GM19099 (cell line): ENCODE measurements around the gene SPOCD1.

ENCODE experiments used
- POLR2A ChIP-seq: IDR thresholded peaks from 3 replicates; pipeline ENCODE4 v1.6.1; 2011; ENCODE audit warnings: low read depth; ENCODE audit not compliant: insufficient read length; ENCODE audit errors: extremely low read depth

The SPOCD1 gene

GRCh38 chr1:31750858-31751510 lies 64.8 kb downstream of the SPOCD1 start:
- TF ChIP-seq POLR2A = no peak

DNA sequence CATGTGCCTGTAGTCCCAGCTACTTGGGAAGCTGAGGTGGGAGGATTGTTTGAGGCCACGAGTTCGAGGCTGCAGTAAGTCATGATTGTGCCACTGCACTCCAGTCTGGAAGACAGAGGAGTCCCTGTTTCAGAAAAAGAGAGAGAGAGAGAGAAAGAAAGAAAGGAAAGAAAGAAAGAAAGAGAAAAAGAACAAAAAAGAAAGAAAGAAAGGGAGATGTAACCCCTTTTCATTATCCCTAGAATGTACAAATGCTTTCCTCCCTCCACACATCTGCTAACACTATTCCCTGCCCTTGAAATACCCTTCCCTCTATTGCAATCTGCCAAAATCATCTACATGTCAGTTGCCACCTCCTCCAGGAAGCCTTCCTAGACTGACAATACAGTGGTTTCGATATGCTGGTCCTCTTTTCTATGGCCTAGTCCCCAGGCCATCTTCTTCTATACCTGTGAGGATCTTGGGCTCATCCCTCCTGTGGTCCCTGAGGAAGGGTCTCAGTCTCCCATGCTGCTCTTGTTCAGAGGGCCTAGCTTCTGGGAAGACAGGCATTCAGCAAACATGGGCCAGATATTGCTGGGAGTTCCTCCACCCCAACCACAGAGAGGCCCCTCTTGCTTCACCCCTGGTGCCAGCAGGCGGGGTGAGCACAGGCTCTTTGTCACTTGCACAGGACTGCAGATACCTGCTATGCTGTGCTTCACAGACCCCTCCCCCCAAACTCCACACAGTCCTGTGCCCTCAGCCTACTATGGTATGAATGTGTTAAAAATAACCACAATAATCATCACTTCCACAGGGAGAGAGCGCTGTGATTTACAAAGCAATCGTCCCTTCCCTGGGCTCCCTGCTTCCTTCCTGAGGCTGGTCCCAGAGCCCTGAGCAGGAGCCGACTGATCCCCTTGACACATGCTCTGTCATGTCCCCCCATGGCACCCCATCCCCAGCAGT lies 65.8 kb downstream of the SPOCD1 start:
- no peak for TF ChIP-seq POLR2A

DNA sequence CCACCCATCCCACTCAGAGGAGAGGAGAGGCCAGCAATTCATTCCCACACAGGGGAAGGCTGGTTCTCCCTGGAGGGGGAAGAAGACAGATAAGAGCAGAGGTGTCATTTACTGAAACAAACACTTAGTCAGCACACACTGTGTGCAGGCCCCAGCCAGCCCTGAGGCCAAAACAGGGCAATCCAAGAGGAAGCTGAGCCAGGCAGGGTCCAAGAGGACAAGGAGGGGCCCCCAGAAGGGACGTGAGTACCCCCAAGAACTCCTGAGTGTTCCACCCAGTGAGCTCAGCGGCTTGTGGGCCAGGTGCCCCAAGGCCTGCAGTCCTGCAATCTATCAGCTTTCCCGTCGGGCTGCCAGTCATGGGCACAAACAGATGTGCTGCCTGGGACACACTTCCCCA lies 67.5 kb downstream of the SPOCD1 start:
- TF ChIP-seq POLR2A = no peak

DNA sequence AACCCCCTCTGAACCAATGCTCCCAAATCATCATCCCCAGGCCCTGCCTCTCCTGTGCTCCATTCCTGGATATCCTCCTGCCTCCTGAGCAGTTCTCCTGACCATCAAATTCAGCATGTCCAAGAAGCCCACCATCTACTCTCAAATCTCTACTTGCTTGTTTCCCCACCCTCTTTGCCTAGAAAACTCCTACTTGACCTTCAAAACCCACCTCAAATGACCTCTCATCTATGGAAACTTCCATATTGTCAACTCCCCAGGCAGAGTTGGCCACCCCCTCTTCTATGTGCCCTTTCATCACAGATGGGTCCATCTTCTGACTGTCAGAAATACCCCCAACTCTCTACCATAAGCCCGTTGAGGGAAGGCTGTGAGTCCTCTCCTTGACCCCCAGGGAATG lies 68.5 kb downstream of the SPOCD1 start:
- TF ChIP-seq POLR2A = no peak

DNA sequence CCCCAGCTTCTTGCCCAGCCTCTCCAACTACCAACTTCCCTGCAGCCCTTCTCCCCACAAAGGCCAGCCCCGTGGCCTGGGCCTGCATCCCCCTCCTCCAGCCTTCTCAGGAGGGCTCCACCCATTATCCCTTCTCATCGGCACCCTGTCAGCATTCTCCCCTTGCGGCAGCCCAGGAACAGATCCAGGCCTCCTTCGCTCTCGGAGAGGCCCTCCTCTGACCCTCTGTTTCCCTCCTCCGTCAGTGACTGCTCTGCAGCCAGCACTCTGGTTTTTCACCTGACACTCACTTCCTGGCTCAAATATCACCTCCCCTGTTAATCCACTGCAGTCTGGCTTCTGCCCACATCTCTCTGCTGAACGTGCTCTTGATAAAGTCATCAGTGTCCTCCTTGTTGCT lies 69.1 kb downstream of the SPOCD1 start:
- TF ChIP-seq POLR2A = no peak

GRCh38 chr1:31745946-31746670 lies 69.7 kb downstream of the SPOCD1 start:
- TF ChIP-seq POLR2A = no peak

DNA sequence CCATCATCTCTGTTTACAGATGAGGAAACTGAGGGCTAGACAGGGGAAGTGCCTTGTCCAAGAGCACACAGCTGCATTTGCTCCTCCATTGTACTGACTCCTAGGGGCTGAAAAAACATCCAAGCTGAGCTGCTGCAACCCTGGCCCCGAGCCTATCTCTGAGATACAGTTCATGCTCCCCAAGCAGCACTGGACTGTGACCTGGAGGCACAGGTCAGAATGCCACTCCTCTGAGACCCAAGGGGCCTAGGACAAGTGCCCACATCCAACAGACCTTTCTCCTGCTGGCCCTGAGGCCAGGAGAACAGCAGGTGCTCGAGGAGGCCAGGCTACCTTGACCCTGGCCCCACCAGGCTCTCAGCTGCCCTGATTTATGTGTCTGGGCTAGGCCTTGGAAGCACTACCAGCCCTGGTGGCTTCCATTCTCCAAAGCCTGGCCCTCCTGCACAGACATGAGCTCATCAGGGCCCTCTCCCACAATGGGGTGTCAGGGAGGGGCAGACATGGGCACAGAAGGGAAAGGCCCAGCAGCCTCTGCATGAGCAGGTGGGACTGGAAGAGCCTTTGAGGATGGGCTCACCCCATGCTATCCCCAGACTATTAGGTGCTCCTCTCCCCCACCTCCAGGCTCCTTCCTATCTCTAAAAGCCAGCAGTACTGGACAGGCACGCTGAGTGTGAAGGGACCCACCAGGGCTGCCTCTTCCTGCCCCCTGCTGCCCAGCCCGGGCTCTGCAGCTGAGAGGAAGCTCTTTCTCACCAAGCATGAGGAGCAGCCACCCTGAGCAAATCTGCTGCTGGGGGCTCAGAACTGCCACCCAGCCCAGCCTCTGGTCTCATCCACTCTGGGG lies 70.5 kb downstream of the SPOCD1 start:
- TF ChIP-seq POLR2A = no peak

GRCh38 chr1:31744165-31744888 lies 71.5 kb downstream of the SPOCD1 start:
- no peak for TF ChIP-seq POLR2A

GRCh38 chr1:31742462-31743212 lies 73.2 kb downstream of the SPOCD1 start:
- TF ChIP-seq POLR2A = no peak
